Stimulated activated CD4-positive, alpha-beta T cell treated with anti-CD3 and anti-CD28 coated beads, Interleukin-4, amount 100 ng/mL, for 4 hours (primary cell): ENCODE data around the gene ATG14.
A peak's percentile ranks its signal among the peaks of the same experiment; 100 is the strongest.
"Not testable (repeated sequence)": the region's sequence is repeated elsewhere in the genome, so short reads cannot be mapped to it uniquely, and the experiment has no call there.

Source experiments
- DNase-seq, 2 experiments: peaks; one replicate each; pipeline ENCODE4 v3.0.0-alpha.2; 2020

Gene ATG14

DNA sequence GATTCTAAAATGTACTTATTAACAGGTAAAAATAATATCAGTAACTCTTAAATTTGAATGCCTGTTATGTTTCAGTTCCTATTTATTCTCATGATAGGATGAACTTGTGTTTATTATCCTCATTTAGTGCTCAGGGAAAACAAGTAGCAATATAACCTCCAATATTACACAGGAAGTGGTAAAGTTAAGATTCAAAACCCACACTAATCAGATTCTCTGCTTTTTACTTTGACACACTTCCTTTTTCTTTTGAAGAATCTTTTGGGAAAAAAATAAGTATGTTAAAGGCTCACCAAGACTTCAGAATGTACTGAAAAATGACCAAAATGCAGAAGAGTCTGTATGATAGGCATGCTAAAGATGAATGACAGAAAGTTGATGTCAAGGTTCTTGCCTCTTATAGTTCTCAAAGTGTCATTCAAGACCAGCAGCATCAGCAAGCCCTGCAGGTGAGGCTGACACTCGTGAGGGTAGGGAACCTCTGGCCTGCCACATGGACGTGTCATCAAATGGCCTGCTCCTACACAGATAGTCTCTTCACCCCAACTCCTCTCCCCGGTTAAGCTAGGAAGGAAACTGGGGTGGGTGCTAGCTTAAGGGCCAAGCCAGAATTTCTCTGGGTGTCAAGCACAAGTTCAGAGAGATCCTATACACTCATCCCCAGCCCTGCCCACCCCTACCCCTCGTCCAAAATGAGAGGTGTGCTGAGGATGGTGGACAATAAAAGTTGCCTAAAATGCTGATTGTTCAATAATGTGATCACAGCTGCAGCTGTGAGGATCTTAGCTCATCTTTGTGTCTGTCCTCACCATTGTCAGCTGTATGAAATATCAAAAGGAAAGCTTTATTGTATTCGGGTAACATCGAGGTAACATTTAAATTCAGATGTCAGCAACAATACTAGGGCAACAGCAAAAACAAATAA, 22.5 kb upstream of the ATG14 start:
- no peak for DNase-seq

- no peak for DNase-seq
Measured at GRCh38 chr14:55432628-55433027, 21.0 kb upstream of the ATG14 start.

- peak in 1 of 2 experiments; percentile 37 for DNase-seq
Measured at GRCh38 chr14:55430024-55430690, 18.5 kb upstream of the ATG14 start.

GRCh38 chr14:55427439-55427838, 15.8 kb upstream of the ATG14 start:
- DNase-seq: no peak

GRCh38 chr14:55426891-55427290, 15.3 kb upstream of the ATG14 start:
- no peak for DNase-seq

DNA sequence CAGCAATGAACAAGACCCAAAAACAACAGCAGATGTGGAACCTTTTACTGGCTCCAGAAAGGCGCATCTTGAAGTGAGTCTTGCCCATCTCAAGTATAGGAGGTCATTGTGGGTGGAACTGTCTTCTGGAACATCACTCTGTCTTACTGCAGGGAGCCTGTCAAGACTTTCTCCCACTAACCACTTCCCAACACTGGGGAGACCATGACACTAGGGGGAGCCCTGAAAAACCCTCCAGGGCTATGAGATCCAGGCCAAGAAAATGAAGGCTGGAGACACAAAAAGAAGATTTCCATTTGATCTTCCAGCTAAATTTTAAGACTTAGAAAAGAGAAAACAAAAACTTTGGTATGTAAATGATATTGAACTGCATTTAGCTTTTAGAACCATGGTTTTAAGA, 13.5 kb upstream of the ATG14 start:
- DNase-seq: no peak

- DNase-seq: no peak
Measured at GRCh38 chr14:55423969-55424368, 12.3 kb upstream of the ATG14 start.

DNA sequence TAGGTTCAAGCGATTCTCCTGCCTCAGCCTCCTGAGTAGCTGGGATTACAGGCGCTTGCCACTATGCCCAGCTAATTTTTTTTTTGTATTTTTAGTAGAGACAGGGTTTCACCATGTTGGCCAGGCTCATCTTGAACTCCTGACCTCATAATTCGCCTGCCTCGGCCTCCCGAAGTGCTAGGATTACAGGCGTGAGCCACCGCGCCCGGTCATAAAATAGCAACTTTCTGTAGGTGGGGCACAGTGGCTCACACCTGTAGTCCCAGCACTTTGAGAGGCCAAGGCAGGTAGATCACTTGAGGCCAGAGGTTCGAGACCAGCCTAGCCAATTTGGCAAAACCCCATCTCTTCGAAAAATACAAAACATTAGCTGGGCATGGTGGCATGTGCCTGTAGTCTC, 10.7 kb upstream of the ATG14 start:
- not testable (repeated sequence) for DNase-seq

- no peak for DNase-seq
Measured at GRCh38 chr14:55419663-55420062, 8.0 kb upstream of the ATG14 start.

GRCh38 chr14:55418411-55418810, 6.8 kb upstream of the ATG14 start:
- no peak for DNase-seq

DNA sequence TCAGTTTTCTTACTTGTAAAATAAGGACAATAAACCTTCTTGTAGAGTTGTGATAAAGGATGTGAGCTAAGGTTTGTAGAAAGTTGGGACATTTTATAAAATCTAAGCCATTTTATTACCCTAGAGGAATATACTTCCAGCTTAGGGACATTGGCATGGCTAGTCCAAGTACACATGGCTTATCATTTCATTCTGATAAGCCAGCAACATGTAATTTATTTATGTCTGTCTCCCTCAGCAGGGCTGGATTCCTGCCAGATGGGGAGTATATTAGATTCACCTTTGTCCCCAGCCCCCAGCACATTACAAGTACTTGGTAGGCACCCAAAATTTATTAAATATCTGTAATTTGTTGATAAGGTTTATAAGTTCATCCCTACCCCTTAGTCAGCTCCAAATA, 6.3 kb upstream of the ATG14 start:
- DNase-seq: no peak

DNA sequence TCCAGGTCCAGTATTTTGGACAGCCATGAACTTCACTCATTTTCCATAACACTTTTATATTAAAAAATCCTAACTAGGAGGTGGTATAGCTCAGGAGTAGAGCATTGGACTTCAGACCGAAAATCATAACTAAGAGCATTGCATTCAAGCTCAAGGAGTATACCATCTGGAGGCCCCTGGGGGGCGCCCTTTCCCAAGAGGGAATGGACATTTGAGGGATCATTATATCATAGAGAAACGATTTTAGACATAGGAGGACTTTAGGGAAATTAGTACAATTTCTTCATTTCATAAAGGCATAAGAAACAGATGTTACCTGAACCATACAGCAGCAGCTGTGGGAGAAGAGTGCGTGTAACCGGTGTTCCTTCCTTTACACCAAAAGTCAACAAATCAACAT, 5.2 kb upstream of the ATG14 start:
- no peak for DNase-seq

- no peak for DNase-seq
Measured at GRCh38 chr14:55414551-55414950, 2.9 kb upstream of the ATG14 start.

- no peak for DNase-seq
Measured at GRCh38 chr14:55412676-55413075, 1.0 kb upstream of the ATG14 start.

- DNase-seq: no peak
Measured at GRCh38 chr14:55410876-55411275, 754 bp downstream of the ATG14 start.

DNA sequence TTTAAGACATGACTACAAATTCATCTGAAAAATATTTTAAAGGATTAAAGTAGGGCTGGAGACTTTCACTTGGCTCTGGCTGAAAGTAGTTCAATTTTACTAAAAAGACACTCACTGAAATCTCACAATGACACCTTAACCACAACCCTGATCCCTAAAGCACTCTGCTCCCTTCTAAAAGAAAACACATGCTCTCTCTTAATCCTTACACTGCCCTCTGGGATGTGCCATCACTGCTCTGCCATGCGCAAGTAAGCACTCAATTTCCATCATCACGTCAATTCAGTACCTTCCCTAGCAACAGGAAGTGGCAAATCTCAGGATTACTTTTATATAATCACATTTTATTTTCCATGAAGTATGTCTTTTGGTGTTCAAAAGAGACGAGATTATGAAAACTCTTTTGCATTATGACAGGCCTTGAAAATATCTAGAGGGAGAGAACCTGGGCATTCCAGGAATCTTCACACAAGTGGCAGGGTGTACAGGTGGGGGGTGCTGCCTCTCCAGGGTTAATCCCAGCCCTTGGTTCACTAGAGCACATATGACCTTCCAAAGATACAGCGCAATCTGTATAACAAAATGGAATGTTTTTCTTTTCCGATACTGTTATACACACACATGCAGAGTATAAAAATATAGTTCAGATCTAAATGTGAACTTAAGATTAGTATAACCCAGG, 7.3 kb downstream of the ATG14 start:
- DNase-seq: no peak

DNA sequence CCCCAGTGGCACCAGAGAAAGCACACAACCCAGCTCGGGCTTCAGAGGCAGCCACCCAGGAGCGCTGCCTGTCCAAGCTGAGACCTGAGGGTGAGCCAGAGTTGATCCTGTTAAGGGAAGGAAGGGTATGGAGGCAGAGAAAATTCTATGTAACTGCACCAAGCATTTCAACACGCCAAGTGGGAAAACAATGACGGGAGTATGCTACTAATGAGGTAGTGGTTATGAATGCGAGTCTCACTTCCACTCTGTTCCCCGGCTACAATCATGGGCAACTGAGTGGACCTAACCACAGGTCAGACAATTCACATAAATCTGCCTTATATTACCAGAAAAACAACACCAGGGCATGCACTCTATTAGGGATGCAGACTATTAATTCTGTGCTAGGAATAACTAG, 9.9 kb downstream of the ATG14 start:
- DNase-seq: no peak

DNA sequence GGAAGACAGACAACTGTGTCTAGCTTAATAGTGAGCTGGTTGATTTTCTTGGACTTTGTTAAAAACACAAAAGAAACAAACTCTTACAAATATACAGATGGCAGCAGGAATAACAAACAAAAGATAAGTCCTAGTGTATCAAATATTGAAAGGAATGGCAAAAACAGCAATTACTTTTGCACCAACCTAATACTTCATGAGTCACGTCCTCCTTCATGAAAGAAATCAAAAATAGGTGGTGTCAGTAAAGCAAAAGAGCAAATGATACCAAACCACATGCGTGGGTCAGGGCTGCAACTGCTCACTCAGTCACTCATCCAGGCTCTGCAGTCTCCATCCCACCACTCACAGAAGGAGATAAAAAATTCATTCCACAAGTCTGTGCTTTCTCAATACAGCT, 11.8 kb downstream of the ATG14 start:
- no peak for DNase-seq

DNA sequence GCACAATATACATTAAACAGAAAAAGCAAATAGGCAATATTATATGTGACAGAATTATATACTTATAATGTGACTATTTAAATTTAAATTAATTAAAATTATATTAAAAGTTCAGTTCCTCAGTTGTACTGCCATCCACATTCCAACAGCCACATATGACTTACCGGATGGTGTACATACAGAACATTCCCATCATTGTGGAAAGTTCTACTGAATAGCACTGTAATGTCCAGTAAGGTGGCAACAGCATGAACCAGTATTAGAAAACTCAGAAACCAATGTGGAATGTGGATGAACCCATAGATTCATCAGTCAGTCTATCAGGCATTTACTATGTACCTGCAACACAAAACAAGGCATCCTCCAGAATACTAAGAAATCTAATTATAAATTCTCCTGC, 12.4 kb downstream of the ATG14 start:
- no peak for DNase-seq

GRCh38 chr14:55398679-55399078, 13.0 kb downstream of the ATG14 start:
- DNase-seq: no peak

DNA sequence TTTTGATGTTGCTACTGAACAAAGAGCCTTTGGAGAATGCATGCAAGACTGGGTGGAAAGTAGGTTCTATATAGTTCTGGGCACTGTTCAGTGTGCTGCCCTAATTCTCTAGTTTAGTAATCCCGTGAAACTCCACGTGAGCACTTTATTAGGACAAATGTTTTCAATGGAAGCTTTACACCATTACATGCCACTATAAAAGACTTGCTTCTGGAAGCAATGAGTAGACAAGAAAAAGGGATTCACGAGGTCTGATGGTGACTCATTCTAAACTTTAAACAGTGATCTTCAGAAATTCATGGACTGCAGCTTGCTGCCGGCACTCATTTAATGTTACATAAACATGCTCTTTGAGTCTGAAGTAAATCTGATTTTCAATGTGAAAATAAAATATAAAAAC, 22.3 kb downstream of the ATG14 start:
- DNase-seq: no peak

GRCh38 chr14:55388160-55388559, 23.5 kb downstream of the ATG14 start:
- DNase-seq: no peak

DNA sequence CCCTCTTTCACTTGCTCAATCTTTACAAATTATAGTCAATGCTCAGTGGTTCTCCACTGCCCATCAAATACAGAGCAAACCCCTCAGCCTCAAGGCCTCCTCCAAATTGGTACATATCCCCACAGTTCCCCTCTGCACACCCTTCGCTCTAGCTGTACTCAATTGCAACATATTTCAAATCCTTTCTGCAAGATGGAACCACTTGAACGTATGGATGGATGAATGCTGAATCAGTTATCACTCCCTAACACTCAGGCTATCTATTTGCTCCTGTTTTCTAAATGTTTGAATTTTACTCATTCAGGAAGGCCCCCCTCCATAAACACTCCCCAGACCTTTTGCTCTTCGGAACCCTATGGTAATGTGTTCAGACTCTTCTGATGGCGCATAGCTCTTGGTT, 24.5 kb downstream of the ATG14 start:
- no peak for DNase-seq
